Measurements from ENCODE around the gene HS3ST6.
A peak's percentile ranks its signal among the peaks of the same experiment; 100 is the strongest.
"Not testable (repeated sequence)": the region's sequence is repeated elsewhere in the genome, so short reads cannot be mapped to it uniquely, and the experiment has no call there.

Gene HS3ST6

DNA sequence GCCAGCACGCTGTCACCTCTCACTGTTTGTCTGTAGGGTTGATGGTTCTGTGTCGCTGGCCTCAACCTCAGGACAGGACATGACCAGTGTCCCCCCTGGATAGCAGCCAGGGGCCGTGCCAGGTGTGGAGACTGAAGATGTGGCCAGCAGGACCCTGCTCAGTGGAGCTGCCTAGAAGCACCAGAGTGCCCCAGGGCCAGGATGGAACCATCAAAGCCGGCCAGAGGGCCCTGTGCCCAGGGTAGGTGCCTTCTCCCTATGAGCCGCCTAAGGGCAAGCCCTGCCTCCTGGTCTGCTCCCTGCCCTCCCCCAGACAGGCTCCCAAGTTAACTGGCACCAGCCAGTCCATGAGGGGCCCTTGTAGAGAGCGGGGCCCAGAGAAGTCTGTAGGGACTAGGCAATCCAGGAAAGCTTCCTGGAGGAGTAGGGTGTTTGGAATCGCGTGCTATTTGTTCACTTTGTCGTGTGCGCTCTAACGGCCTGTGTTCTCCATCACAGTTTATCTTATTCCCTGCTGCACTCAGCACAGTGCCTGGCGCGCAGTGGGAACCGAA is 40.6 kb upstream of the HS3ST6 start:
- H3K9ac ChIP-seq (ENCODE audit: low read depth, low read length, poor library complexity, severe bottlenecking): peak overlapping the region; percentile 85
- H3K4me3 ChIP-seq (ENCODE audit: low read length, poor library complexity, severe bottlenecking): peak overlapping the region; percentile 84
- no peak for TF ChIP-seq EZH2phosphoT487 (IDR thresholded peaks at IDR 0.05; ENCODE audit: borderline replicate concordance)
- TF ChIP-seq, protein P1, sequence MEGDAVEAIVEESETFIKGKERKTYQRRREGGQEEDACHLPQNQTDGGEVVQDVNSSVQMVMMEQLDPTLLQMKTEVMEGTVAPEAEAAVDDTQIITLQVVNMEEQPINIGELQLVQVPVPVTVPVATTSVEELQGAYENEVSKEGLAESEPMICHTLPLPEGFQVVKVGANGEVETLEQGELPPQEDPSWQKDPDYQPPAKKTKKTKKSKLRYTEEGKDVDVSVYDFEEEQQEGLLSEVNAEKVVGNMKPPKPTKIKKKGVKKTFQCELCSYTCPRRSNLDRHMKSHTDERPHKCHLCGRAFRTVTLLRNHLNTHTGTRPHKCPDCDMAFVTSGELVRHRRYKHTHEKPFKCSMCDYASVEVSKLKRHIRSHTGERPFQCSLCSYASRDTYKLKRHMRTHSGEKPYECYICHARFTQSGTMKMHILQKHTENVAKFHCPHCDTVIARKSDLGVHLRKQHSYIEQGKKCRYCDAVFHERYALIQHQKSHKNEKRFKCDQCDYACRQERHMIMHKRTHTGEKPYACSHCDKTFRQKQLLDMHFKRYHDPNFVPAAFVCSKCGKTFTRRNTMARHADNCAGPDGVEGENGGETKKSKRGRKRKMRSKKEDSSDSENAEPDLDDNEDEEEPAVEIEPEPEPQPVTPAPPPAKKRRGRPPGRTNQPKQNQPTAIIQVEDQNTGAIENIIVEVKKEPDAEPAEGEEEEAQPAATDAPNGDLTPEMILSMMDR (conservative IDR thresholded peaks at IDR 0.05; ENCODE audit: low read length): no peak
- no peaks in the 10 kb centered on the region for H3K9me3 ChIP-seq (ENCODE audit: insufficient read depth, low read depth, low read length)
- peaks cover 9% of the 10 kb centered on the region; the same call in 1 of the 2 replicates for H3F3A ChIP-seq (ENCODE audit: low read depth)
- H3K4me2 ChIP-seq (ENCODE audit: low read depth, low read length, poor library complexity, severe bottlenecking): peak overlapping the region; percentile 18
- H3K4me1 ChIP-seq (ENCODE audit: insufficient read depth, low read length, poor library complexity, severe bottlenecking): peaks cover 4% of the 10 kb centered on the region
- H3K9me2 ChIP-seq (replicated peaks; ENCODE audit: low read depth, low read length): no peaks in the 10 kb centered on the region
- no peaks in the 10 kb centered on the region for H3K27me3 ChIP-seq (ENCODE audit: insufficient read depth, low read length, poor library complexity, severe bottlenecking)
- H4K20me1 ChIP-seq (ENCODE audit: insufficient read depth, low read length, poor library complexity, severe bottlenecking): peaks cover 22% of the 10 kb centered on the region
- H3K79me2 ChIP-seq (ENCODE audit: insufficient read depth, low read length): peaks cover 33% of the 10 kb centered on the region
- peak overlapping the region; percentile 92 for H2AFZ ChIP-seq (ENCODE audit: low read length)
- H3K36me3 ChIP-seq (ENCODE audit: insufficient read depth, low read length): peaks cover 16% of the 10 kb centered on the region; the same call in 1 of the 2 replicates

DNA sequence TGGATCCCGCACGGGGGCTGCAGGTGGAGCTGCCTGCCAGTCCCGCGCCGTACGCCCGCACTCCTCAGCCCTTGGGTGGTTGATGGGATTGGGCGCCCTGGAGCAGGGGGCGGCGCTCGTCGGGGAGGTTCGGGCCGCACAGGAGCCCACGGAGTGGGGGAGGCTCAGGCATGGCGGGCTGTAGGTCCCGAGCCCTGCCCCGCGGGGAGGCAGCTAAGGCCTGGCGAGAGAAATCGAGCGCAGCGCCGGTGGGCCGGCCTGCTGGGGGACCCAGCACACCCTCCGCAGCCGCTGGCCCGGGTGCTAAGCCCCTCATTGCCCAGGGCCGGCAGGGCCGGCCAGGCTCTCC is 39.9 kb upstream of the HS3ST6 start:
- Histone ChIP-seq H3K79me2 (ENCODE audit: insufficient read depth, low read length) (peaks cover 26% of the 10 kb centered on the region), H3K36me3 (ENCODE audit: insufficient read depth, low read length) (peaks cover 16% of the 10 kb centered on the region; the same call in 1 of the 2 replicates), H4K20me1 (ENCODE audit: insufficient read depth, low read length, poor library complexity, severe bottlenecking) (peaks cover 16% of the 10 kb centered on the region)
- H3K27me3 ChIP-seq (ENCODE audit: insufficient read depth, low read length, poor library complexity, severe bottlenecking); H3K4me2 ChIP-seq (ENCODE audit: low read depth, low read length, poor library complexity, severe bottlenecking); H3F3A ChIP-seq (ENCODE audit: low read depth); H2AFZ ChIP-seq (ENCODE audit: low read length); H3K4me1 ChIP-seq (ENCODE audit: insufficient read depth, low read length, poor library complexity, severe bottlenecking); H3K9me2 ChIP-seq (replicated peaks; ENCODE audit: low read depth, low read length); H3K9me3 ChIP-seq (ENCODE audit: insufficient read depth, low read depth, low read length); H3K4me3 ChIP-seq (ENCODE audit: low read length, poor library complexity, severe bottlenecking); H3K9ac ChIP-seq (ENCODE audit: low read depth, low read length, poor library complexity, severe bottlenecking): not testable (repeated sequence)

DNA sequence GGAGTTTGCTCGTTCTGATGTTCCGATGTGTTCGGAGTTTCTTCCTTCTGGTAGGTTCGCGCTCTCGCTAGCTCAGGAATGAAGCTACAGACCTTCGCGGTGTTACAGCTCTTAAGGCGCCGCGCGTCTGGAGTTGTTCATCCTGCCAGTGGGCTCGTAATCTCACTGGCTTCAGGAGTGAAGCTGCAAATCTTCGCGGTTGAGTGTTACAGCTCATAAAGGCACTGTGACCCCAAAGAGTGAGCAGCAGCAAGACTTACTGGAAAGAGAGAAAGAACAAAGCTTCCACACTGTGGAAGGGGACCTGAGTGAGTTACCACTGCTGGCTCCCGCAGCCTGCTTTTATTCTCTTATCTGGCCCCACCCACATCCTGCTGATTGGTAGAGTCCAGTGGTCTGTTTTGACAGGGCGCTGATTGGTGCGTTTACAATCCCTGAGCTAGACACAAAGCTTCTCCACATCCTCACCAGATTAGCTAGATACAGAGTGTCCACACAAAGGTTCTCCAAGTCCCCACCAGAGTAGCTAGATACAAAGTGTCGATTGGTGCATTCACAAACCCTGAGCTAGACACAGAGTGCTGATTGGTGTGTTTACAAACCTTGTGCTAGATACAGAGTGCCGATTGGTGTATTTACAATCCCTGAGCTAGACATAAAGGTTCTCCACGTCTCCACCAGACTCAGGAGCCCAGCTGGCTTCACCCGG is 39.4 kb upstream of the HS3ST6 start:
- Histone ChIP-seq H3K36me3 (ENCODE audit: insufficient read depth, low read length) (peaks cover 10% of the 10 kb centered on the region; the same call in 1 of the 2 replicates), H4K20me1 (ENCODE audit: insufficient read depth, low read length, poor library complexity, severe bottlenecking) (peaks cover 12% of the 10 kb centered on the region), H3K79me2 (ENCODE audit: insufficient read depth, low read length) (peaks cover 21% of the 10 kb centered on the region; the same call in 1 of the 2 replicates)
- not testable (repeated sequence) for H3K27me3 ChIP-seq (ENCODE audit: insufficient read depth, low read length, poor library complexity, severe bottlenecking); H3K4me1 ChIP-seq (ENCODE audit: insufficient read depth, low read length, poor library complexity, severe bottlenecking); H3K9ac ChIP-seq (ENCODE audit: low read depth, low read length, poor library complexity, severe bottlenecking); H3K4me2 ChIP-seq (ENCODE audit: low read depth, low read length, poor library complexity, severe bottlenecking); H2AFZ ChIP-seq (ENCODE audit: low read length); H3F3A ChIP-seq (ENCODE audit: low read depth); H3K9me2 ChIP-seq (replicated peaks; ENCODE audit: low read depth, low read length); H3K9me3 ChIP-seq (ENCODE audit: insufficient read depth, low read depth, low read length); H3K4me3 ChIP-seq (ENCODE audit: low read length, poor library complexity, severe bottlenecking)

DNA sequence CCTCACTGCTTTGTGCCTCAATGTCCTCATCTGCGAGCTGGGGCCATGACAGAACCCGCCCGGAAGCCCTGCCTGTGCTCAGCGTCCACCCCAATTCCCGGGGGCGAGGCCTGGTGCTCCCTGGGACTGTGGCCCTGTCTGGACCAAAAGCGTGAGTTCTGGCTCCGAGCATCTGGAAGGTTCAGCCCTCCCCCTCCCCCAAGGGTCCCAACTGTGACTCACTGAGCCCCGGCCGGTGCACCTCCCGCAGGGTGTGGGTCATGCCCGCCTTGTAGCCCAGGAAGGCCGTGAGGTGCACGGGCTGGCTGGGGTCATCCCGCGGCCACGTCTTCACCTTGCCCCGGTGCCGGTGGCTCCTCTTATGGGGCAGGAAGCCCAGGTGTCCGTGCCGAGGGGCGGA is 35.5 kb upstream of the HS3ST6 start:
- Histone ChIP-seq H3K9me3 (ENCODE audit: insufficient read depth, low read depth, low read length) (no peaks in the 10 kb centered on the region), H3K9ac (ENCODE audit: low read depth, low read length, poor library complexity, severe bottlenecking) (no peak overlapping the region), H2AFZ (ENCODE audit: low read length) (no peak overlapping the region), H3K4me1 (ENCODE audit: insufficient read depth, low read length, poor library complexity, severe bottlenecking) (no peaks in the 10 kb centered on the region), H4K20me1 (ENCODE audit: insufficient read depth, low read length, poor library complexity, severe bottlenecking) (no peaks in the 10 kb centered on the region), H3K36me3 (ENCODE audit: insufficient read depth, low read length) (no peaks in the 10 kb centered on the region), H3K79me2 (ENCODE audit: insufficient read depth, low read length) (no peaks in the 10 kb centered on the region), H3K9me2 (replicated peaks; ENCODE audit: low read depth, low read length) (no peaks in the 10 kb centered on the region), H3F3A (ENCODE audit: low read depth) (no peaks in the 10 kb centered on the region), H3K4me3 (ENCODE audit: low read length, poor library complexity, severe bottlenecking) (no peak overlapping the region), H3K4me2 (ENCODE audit: low read depth, low read length, poor library complexity, severe bottlenecking) (no peak overlapping the region), H3K27me3 (ENCODE audit: insufficient read depth, low read length, poor library complexity, severe bottlenecking) (no peaks in the 10 kb centered on the region)
- TF ChIP-seq, protein P1 (conservative IDR thresholded peaks at IDR 0.05; ENCODE audit: low read length): no peak
- no peak for TF ChIP-seq EZH2phosphoT487 (IDR thresholded peaks at IDR 0.05; ENCODE audit: borderline replicate concordance)

Data from Loucy (cell line).